Skin epidermis (tissue), 12 donors: ENCODE results near the gene GANAB.

Experiments used
- H3K27ac ChIP-seq, 21 experiments: fragments of 200-600 bp; sonication (generic) in 11 of 21; one replicate each; pipeline ENCODE4 v1.5.0; 2020; ENCODE audit warnings: mild to moderate bottlenecking in 3 of 21, inconsistent platforms in 2 of 21, moderate library complexity in 2 of 21
- H3K4me3 ChIP-seq, 7 experiments: fragments of 200-600 bp; sonication (generic) in 2 of 7; one replicate each; pipeline ENCODE4 v1.5.0; 2020; ENCODE audit warnings: inconsistent platforms in 2 of 7, mild to moderate bottlenecking in 2 of 7, moderate library complexity in 1 of 7

GANAB gene

GRCh38 chr11:62605467-62605866 is 40.9 kb downstream of the GANAB start:
- no peak overlapping the region for H3K27ac ChIP-seq
- no peak overlapping the region for H3K4me3 ChIP-seq

GRCh38 chr11:62604460-62605120 is 41.8 kb downstream of the GANAB start:
- no peak overlapping the region for H3K27ac ChIP-seq
- H3K4me3 ChIP-seq, result no peak overlapping the region

- no peak overlapping the region for H3K27ac ChIP-seq
- no peak overlapping the region for H3K4me3 ChIP-seq
Observed at GRCh38 chr11:62603776-62604299, 42.6 kb downstream of the GANAB start.

GRCh38 chr11:62603072-62603408 is 43.4 kb downstream of the GANAB start:
- H3K27ac ChIP-seq, result peak overlapping the region in 18 of 21 experiments; percentile 58 to 100 (median 98)
- peak overlapping the region in 6 of 7 experiments; percentile 73 to 99 (median 92) for H3K4me3 ChIP-seq

- H3K4me3 ChIP-seq, result peak overlapping the region; percentile 73 to 99 (median 92)
- peak overlapping the region in 20 of 21 experiments; percentile 58 to 100 (median 98) for H3K27ac ChIP-seq
Observed at GRCh38 chr11:62602141-62603071, 44.0 kb downstream of the GANAB start.

- H3K4me3 ChIP-seq, result peak within 1 kb of the TSS; percentile 73 to 99 (median 92)
- peak within 1 kb of the TSS; percentile 90 to 100 (median 98) for H3K27ac ChIP-seq
Observed at GRCh38 chr11:62601372-62602140, 44.9 kb downstream of the GANAB start, which contains the start of gene MTA2. MTA2 (minus strand) TSS chr11:62601865; CDS start chr11:62601450, 415 bp downstream.

GRCh38 chr11:62601122-62601371 is 45.4 kb downstream of the GANAB start:
- peak overlapping the region; percentile 73 to 99 (median 92) for H3K4me3 ChIP-seq
- peak overlapping the region; percentile 90 to 100 (median 98) for H3K27ac ChIP-seq

- H3K4me3 ChIP-seq, result peak overlapping the region; percentile 73 to 99 (median 92)
- H3K27ac ChIP-seq, result peak overlapping the region; percentile 90 to 100 (median 98)
Observed at GRCh38 chr11:62600367-62601121, 45.9 kb downstream of the GANAB start.

- Histone ChIP-seq H3K4me3 (peak overlapping the region; percentile 73 to 99 (median 92)), H3K27ac (peak overlapping the region in 19 of 21 experiments; percentile 27 to 100 (median 98))
Observed at GRCh38 chr11:62599901-62600300, 46.5 kb downstream of the GANAB start.

GRCh38 chr11:62599069-62599696 is 47.2 kb downstream of the GANAB start:
- peak overlapping the region in 18 of 21 experiments; percentile 27 to 100 (median 98) for H3K27ac ChIP-seq

GRCh38 chr11:62595124-62595523 is 51.3 kb downstream of the GANAB start:
- Histone ChIP-seq H3K4me3 (no peak overlapping the region), H3K27ac (peak overlapping the region in 1 of 21 experiments; percentile 9)

More at GRCh38 chr11:62599069-62599696, 47.2 kb downstream of the GANAB start:
- H3K4me3 ChIP-seq, result peak overlapping the region in 6 of 7 experiments; percentile 73 to 95 (median 90)

GRCh38 chr11:62593434-62594044 is 52.9 kb downstream of the GANAB start:
- peak overlapping the region in 4 of 21 experiments; percentile 5 to 96 (median 68) for H3K27ac ChIP-seq
- H3K4me3 ChIP-seq, result no peak overlapping the region

GRCh38 chr11:62592989-62593421 is 53.4 kb downstream of the GANAB start:
- Histone ChIP-seq H3K4me3 (no peak overlapping the region), H3K27ac (peak overlapping the region in 15 of 21 experiments; percentile 32 to 96 (median 89))

- Histone ChIP-seq H3K27ac (peak overlapping the region; percentile 51 to 96 (median 88)), H3K4me3 (peak overlapping the region; percentile 60 to 73 (median 63))
Observed at GRCh38 chr11:62592146-62592815, 54.1 kb downstream of the GANAB start.

GRCh38 chr11:62591448-62592145 is 54.8 kb downstream of the GANAB start, which contains the start of gene TUT1:
TUT1 (minus strand) TSS chr11:62591523; CDS start chr11:62591485, 38 bp downstream.
- H3K4me3 ChIP-seq, result peak within 1 kb of the TSS; percentile 60 to 73 (median 63)

GRCh38 chr11:62588966-62589637 is 57.3 kb downstream of the GANAB start:
- peak overlapping the region in 1 of 21 experiments; percentile 25 for H3K27ac ChIP-seq
- H3K4me3 ChIP-seq, result no peak overlapping the region

More at GRCh38 chr11:62591448-62592145, 54.8 kb downstream of the GANAB start, which contains the start of gene TUT1:
- H3K27ac ChIP-seq, result peak within 1 kb of the TSS; percentile 51 to 96 (median 90)
